CD8-positive, alpha-beta memory T cell (primary cell): ENCODE data around the gene REG3G. TPM values are rescaled to one million over a fixed set of nuclear protein-coding genes. Genes with fewer than 3 reads are reported as not detected.
A peak's percentile ranks its signal among the peaks of the same experiment; 100 is the strongest.

ENCODE experiments used
- CTCF ChIA-PET: fragments of 350-600 bp; sonication (Branson Sonifier 250); formaldehyde crosslinking; loops from one replicate; lab custom pipeline; 2021; ENCODE audit warnings: antibody characterized with exemption; lab: Charles Lee
- POLR2A ChIA-PET: fragments of 350-600 bp; sonication (Branson Sonifier 250); formaldehyde crosslinking; loops from one replicate; lab custom pipeline; 2021; ENCODE audit warnings: antibody characterized with exemption; lab: Charles Lee
- DNase-seq, 5 donors: peaks; one replicate each; pipeline versions ENCODE4 v3.0.0 to v3.0.0-alpha.2; 2020 to 2022; ENCODE audit warnings: mixed read lengths in 1 of 5
- H3K27ac ChIP-seq: one replicate; pipeline ENCODE4 v1.7.0; 2013; ENCODE audit warnings: low read depth, mild to moderate bottlenecking, low read length, moderate library complexity
- H3K27me3 ChIP-seq: 2 replicates; pipeline ENCODE4 v1.7.0; 2013; ENCODE audit warnings: low read length, mild to moderate bottlenecking; ENCODE audit not compliant: insufficient read depth, poor library complexity, severe bottlenecking
- H3K36me3 ChIP-seq: 2 replicates; pipeline ENCODE4 v1.7.0; 2013; ENCODE audit warnings: mild to moderate bottlenecking, low read length, moderate library complexity; ENCODE audit not compliant: insufficient read depth
- H3K4me1 ChIP-seq: 2 replicates; pipeline ENCODE4 v1.7.0; 2013; ENCODE audit warnings: mild to moderate bottlenecking, low read length, moderate library complexity; ENCODE audit not compliant: insufficient read depth
- H3K4me3 ChIP-seq: 2 replicates; pipeline ENCODE4 v1.7.0; 2013; ENCODE audit warnings: mild to moderate bottlenecking, low read length
- H3K9me3 ChIP-seq: 2 replicates; pipeline ENCODE4 v1.7.0; 2013; ENCODE audit warnings: mild to moderate bottlenecking, low read length
- H3K27ac Mint-ChIP-seq, 8 donors: one replicate each; pipeline ENCODE4 v1.8.0; 2020 to 2021; ENCODE audit warnings: mixed read lengths in 8 of 8, mild to moderate bottlenecking in 6 of 8, inconsistent platforms in 3 of 8, moderate library complexity in 3 of 8
- H3K27me3 Mint-ChIP-seq, 2 donors: one replicate each; pipeline ENCODE4 v1.8.0; 2020 to 2021; ENCODE audit warnings: mixed read lengths in 2 of 2, mild to moderate bottlenecking in 1 of 2, moderate library complexity in 1 of 2
- H3K36me3 Mint-ChIP-seq, 3 donors: one replicate each; pipeline ENCODE4 v1.8.0; 2020 to 2021; ENCODE audit warnings: mixed read lengths in 3 of 3, inconsistent platforms in 1 of 3, mild to moderate bottlenecking in 1 of 3
- H3K4me1 Mint-ChIP-seq, 3 donors: one replicate each; pipeline ENCODE4 v1.8.0; 2020 to 2021; ENCODE audit warnings: mixed read lengths in 3 of 3, inconsistent platforms in 1 of 3, mild to moderate bottlenecking in 1 of 3
- H3K4me3 Mint-ChIP-seq, 7 donors: one replicate each; pipeline ENCODE4 v1.8.0; 2020 to 2021; ENCODE audit warnings: mixed read lengths in 7 of 7, mild to moderate bottlenecking in 6 of 7, moderate library complexity in 4 of 7, inconsistent platforms in 2 of 7
- H3K9me3 Mint-ChIP-seq, 5 donors: one replicate each; pipeline ENCODE4 v1.8.0; 2020 to 2022; ENCODE audit warnings: mixed read lengths in 5 of 5, mild to moderate bottlenecking in 3 of 5, moderate library complexity in 2 of 5, inconsistent platforms in 1 of 5
- polyA plus RNA-seq: library from polyadenylated mRNA; unstranded; fragments of 300-500 nt; fragmentation: Illumina TruSeq; gene quantifications from one replicate; pipeline ENCODE4 v1.2.3, GENCODE V29; 2021
- total RNA-seq, 2 experiments: library from RNA; stranded (reverse); gene quantifications; one replicate each; pipeline ENCODE4 v1.2.3, GENCODE V29; 2021

Gene REG3G
- total and polyA plus RNA-seq, 3 experiments from 2014 or later, result not detected

GRCh38 chr2:78985558-78985957 is 39.9 kb upstream of the REG3G start:
- POLR2A ChIA-PET, result no interaction called here

GRCh38 chr2:78989051-78989450 is 36.5 kb upstream of the REG3G start:
- Histone ChIP-seq H3K4me1 (no peaks in the 10 kb centered on the region), H3K27me3 (no peaks in the 10 kb centered on the region), H3K9me3 (no peaks in the 10 kb centered on the region), H3K4me3 (no peak overlapping the region), H3K36me3 (no peaks in the 10 kb centered on the region), H3K27ac (no peak overlapping the region)
- H3K27me3 Mint-ChIP-seq, result peaks cover 10 to 13% of the 10 kb centered on the region in 2 donors
- ChIA-PET POLR2A (no interaction called here), CTCF (no interaction called here)
- H3K4me3 Mint-ChIP-seq, result no peak overlapping the region
- H3K9me3 Mint-ChIP-seq, result peaks cover 5 to 24% (median 17%) of the 10 kb centered on the region in 5 donors
- H3K27ac Mint-ChIP-seq, result no peak overlapping the region
- peaks cover 0 to 3% (median 0%) of the 10 kb centered on the region in 3 donors for H3K36me3 Mint-ChIP-seq
- no peak for DNase-seq
- no peaks in the 10 kb centered on the region for H3K4me1 Mint-ChIP-seq

More at GRCh38 chr2:78985558-78985957, 39.9 kb upstream of the REG3G start:
- H3K27ac ChIP-seq, result no peak overlapping the region
- H3K9me3 Mint-ChIP-seq, result peaks cover 2 to 15% (median 5%) of the 10 kb centered on the region in 5 donors
- H3K4me3 Mint-ChIP-seq, result no peak overlapping the region
- CTCF ChIA-PET, result no interaction called here
- H3K9me3 ChIP-seq, result no peaks in the 10 kb centered on the region
- no peaks in the 10 kb centered on the region for H3K27me3 ChIP-seq
- DNase-seq, result no peak
- H3K36me3 Mint-ChIP-seq, result peaks cover 0 to 2% (median 0%) of the 10 kb centered on the region in 3 donors
- no peak overlapping the region for H3K4me3 ChIP-seq
- no peaks in the 10 kb centered on the region for H3K4me1 Mint-ChIP-seq
- no peaks in the 10 kb centered on the region for H3K4me1 ChIP-seq
- no peaks in the 10 kb centered on the region for H3K36me3 ChIP-seq
- H3K27ac Mint-ChIP-seq, result no peak overlapping the region
- H3K27me3 Mint-ChIP-seq, result no peaks in the 10 kb centered on the region

GRCh38 chr2:78992451-78992806 is 33.1 kb upstream of the REG3G start:
- H3K27me3 ChIP-seq, result no peaks in the 10 kb centered on the region
- peaks cover 9 to 28% (median 18%) of the 10 kb centered on the region in 5 donors for H3K9me3 Mint-ChIP-seq
- peaks cover 0 to 4% (median 0%) of the 10 kb centered on the region in 3 donors for H3K36me3 Mint-ChIP-seq
- POLR2A ChIA-PET, result no interaction called here
- H3K9me3 ChIP-seq, result no peaks in the 10 kb centered on the region
- H3K27me3 Mint-ChIP-seq, result peaks cover 13 to 18% of the 10 kb centered on the region in 2 donors
- no peak overlapping the region for H3K4me3 ChIP-seq
- no peak overlapping the region for H3K4me3 Mint-ChIP-seq
- no peak overlapping the region for H3K27ac ChIP-seq
- H3K4me1 Mint-ChIP-seq, result no peaks in the 10 kb centered on the region
- CTCF ChIA-PET, result no interaction called here
- DNase-seq, result no peak
- H3K27ac Mint-ChIP-seq, result peak overlapping the region in 1 of 8 donors; percentile 61
- H3K36me3 ChIP-seq, result no peaks in the 10 kb centered on the region
- no peaks in the 10 kb centered on the region for H3K4me1 ChIP-seq

- no peaks in the 10 kb centered on the region for H3K9me3 ChIP-seq
- Mint-ChIP-seq H3K36me3 (peaks cover 0 to 4% (median 0%) of the 10 kb centered on the region in 3 donors), H3K4me3 (no peak overlapping the region), H3K27ac (peak overlapping the region in 1 of 8 donors; percentile 61), H3K4me1 (no peaks in the 10 kb centered on the region), H3K27me3 (peaks cover 13 to 18% of the 10 kb centered on the region in 2 donors), H3K9me3 (peaks cover 9 to 28% (median 18%) of the 10 kb centered on the region in 5 donors)
- CTCF ChIA-PET, result no interaction called here
- H3K4me1 ChIP-seq, result no peaks in the 10 kb centered on the region
- H3K27me3 ChIP-seq, result no peaks in the 10 kb centered on the region
- POLR2A ChIA-PET, result no interaction called here
- H3K36me3 ChIP-seq, result no peaks in the 10 kb centered on the region
- no peak overlapping the region for H3K27ac ChIP-seq
- DNase-seq, result no peak
- H3K4me3 ChIP-seq, result no peak overlapping the region
Observed at GRCh38 chr2:78992807-78993517, 32.5 kb upstream of the REG3G start.

GRCh38 chr2:78993518-78994148 is 31.9 kb upstream of the REG3G start:
- ChIA-PET CTCF (no interaction called here), POLR2A (no interaction called here)
- Histone ChIP-seq H3K4me1 (no peaks in the 10 kb centered on the region), H3K27me3 (no peaks in the 10 kb centered on the region), H3K4me3 (no peak overlapping the region), H3K9me3 (no peaks in the 10 kb centered on the region), H3K36me3 (no peaks in the 10 kb centered on the region), H3K27ac (no peak overlapping the region)
- H3K4me3 Mint-ChIP-seq, result no peak overlapping the region
- peaks cover 13 to 28% (median 20%) of the 10 kb centered on the region in 5 donors for H3K9me3 Mint-ChIP-seq
- DNase-seq, result no peak
- H3K27me3 Mint-ChIP-seq, result peaks cover 13 to 18% of the 10 kb centered on the region in 2 donors
- H3K4me1 Mint-ChIP-seq, result no peaks in the 10 kb centered on the region
- H3K36me3 Mint-ChIP-seq, result peaks cover 0 to 4% (median 0%) of the 10 kb centered on the region in 3 donors
- H3K27ac Mint-ChIP-seq, result no peak overlapping the region

- H3K4me1 Mint-ChIP-seq, result no peaks in the 10 kb centered on the region
- no peak overlapping the region for H3K4me3 Mint-ChIP-seq
- H3K9me3 Mint-ChIP-seq, result peaks cover 13 to 35% (median 20%) of the 10 kb centered on the region in 5 donors
- ChIA-PET CTCF (no interaction called here), POLR2A (no interaction called here)
- Histone ChIP-seq H3K4me1 (no peaks in the 10 kb centered on the region), H3K27me3 (no peaks in the 10 kb centered on the region), H3K4me3 (no peak overlapping the region), H3K36me3 (no peaks in the 10 kb centered on the region), H3K9me3 (no peaks in the 10 kb centered on the region), H3K27ac (no peak overlapping the region)
- H3K27me3 Mint-ChIP-seq, result peaks cover 13 to 18% of the 10 kb centered on the region in 2 donors
- no peak for DNase-seq
- peaks cover 0 to 4% (median 0%) of the 10 kb centered on the region in 3 donors for H3K36me3 Mint-ChIP-seq
- H3K27ac Mint-ChIP-seq, result no peak overlapping the region
Observed at GRCh38 chr2:78994789-78995188, 30.7 kb upstream of the REG3G start.

GRCh38 chr2:78999406-78999805 is 26.1 kb upstream of the REG3G start:
- peak overlapping the region in 1 of 8 donors; percentile 83 for H3K27ac Mint-ChIP-seq
- no peak overlapping the region for H3K4me3 ChIP-seq
- no peaks in the 10 kb centered on the region for H3K4me1 ChIP-seq
- H3K27me3 ChIP-seq, result no peaks in the 10 kb centered on the region
- H3K9me3 ChIP-seq, result no peaks in the 10 kb centered on the region
- no peak for DNase-seq
- peaks cover 2 to 4% of the 10 kb centered on the region in 2 donors for H3K27me3 Mint-ChIP-seq
- H3K4me3 Mint-ChIP-seq, result no peak overlapping the region
- CTCF ChIA-PET, result no interaction called here
- no peak overlapping the region for H3K27ac ChIP-seq
- POLR2A ChIA-PET, result no interaction called here
- no peaks in the 10 kb centered on the region for H3K36me3 ChIP-seq
- H3K36me3 Mint-ChIP-seq, result no peaks in the 10 kb centered on the region
- no peaks in the 10 kb centered on the region for H3K4me1 Mint-ChIP-seq
- peaks cover 1 to 19% (median 11%) of the 10 kb centered on the region in 5 donors for H3K9me3 Mint-ChIP-seq

- peaks cover 0 to 2% of the 10 kb centered on the region in 2 donors for H3K27me3 Mint-ChIP-seq
- H3K27ac Mint-ChIP-seq, result no peak overlapping the region
- no peak overlapping the region for H3K4me3 Mint-ChIP-seq
- Histone ChIP-seq H3K9me3 (no peaks in the 10 kb centered on the region), H3K27me3 (no peaks in the 10 kb centered on the region), H3K36me3 (no peaks in the 10 kb centered on the region), H3K27ac (no peak overlapping the region), H3K4me3 (no peak overlapping the region), H3K4me1 (no peaks in the 10 kb centered on the region)
- no peaks in the 10 kb centered on the region for H3K36me3 Mint-ChIP-seq
- H3K9me3 Mint-ChIP-seq, result peaks cover 0 to 18% (median 11%) of the 10 kb centered on the region in 5 donors
- no peaks in the 10 kb centered on the region for H3K4me1 Mint-ChIP-seq
- no peak for DNase-seq
- ChIA-PET POLR2A (no interaction called here), CTCF (no interaction called here)
Observed at GRCh38 chr2:79000008-79000576, 25.4 kb upstream of the REG3G start.
